ENCODE data around the gene PLXNB2.
"Not testable (repeated sequence)": the region's sequence is repeated elsewhere in the genome, so short reads cannot be mapped to it uniquely, and the experiment has no call there.

Gene PLXNB2

GRCh38 chr22:50325444-50326224 lies 18.2 kb upstream of the PLXNB2 start:
- no peak for DNase-seq

DNA sequence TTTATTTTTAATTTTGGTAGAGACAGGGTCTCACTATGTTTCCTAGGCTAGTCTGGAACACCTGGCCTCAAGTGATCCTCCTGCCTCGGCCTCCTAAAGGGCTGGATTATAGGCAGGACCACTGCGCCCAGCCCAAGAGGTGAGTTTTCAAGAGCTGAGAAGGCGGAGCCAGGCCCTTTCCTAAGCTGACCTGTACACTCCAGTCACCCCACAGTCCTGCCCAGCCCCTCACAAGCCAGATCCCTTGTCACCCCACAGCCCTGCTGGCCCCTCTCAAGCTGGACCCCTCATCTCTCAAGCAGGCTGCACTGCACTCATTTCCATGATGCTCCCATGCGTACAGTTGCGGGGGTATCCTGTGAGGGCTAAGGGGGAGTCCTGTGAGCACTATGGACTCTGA lies 16.5 kb upstream of the PLXNB2 start:
- DNase-seq, result no peak

GRCh38 chr22:50322382-50323104 lies 15.1 kb upstream of the PLXNB2 start:
- DNase-seq, result not testable (repeated sequence)

DNA sequence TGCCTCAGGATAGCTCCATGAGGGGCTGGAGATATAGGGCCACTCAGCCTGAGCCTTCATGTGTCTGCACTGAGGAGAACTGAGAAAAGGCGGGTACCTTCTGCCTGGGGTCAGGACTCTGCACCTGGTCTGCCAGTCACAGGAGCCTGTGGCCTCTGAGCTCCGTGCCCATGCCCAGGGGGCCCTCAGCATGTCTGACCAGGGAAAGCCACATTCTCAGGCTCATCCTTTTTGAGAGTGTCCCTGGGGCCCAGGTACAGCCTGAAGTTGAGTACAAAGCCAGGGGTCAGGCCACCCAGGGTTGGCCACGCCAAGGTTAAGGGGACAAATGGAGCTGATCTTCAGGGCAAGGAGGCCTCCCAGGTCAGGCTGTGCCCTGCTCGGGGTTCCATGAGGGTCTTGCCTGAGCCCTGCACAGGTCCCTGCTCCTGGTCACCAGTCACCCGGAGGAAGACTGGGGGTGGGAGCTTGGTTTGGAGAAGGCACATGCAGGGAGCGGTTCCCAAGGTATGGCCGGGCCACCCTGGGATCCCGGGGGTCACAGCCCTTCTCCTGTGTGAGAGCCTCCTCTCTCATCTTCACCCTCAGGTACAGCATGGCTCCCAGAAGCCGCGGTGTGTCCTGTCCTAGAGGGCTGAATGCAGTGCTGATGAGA lies 13.4 kb upstream of the PLXNB2 start:
- DNase-seq, result no peak

- no peak for DNase-seq
Observed at GRCh38 chr22:50320116-50320515, 12.7 kb upstream of the PLXNB2 start.

DNA sequence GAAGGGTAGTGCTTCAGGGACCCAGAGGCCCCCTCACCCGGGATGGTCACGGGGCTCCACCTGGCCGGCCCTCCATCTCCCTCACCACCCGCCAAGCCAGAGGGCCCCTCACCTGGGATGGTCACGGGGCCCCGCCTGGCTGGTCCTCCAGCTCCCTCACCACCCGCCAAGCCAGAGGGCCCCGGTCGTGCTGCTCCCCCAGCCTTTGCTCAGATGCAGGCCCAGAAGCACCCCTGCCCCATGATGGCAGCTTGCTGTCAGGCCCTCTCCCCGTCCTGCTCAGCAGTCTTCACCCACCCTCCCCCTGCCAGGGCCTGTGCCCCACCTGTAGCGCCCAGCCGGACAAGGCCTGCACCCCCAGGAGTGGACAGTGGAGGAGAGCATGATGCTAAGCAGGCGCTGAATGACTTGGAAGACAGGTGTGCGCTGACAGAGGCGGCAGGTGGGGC lies 12.1 kb upstream of the PLXNB2 start:
- no peak for DNase-seq

GRCh38 chr22:50318698-50319411 lies 11.4 kb upstream of the PLXNB2 start:
- no peak for DNase-seq

DNA sequence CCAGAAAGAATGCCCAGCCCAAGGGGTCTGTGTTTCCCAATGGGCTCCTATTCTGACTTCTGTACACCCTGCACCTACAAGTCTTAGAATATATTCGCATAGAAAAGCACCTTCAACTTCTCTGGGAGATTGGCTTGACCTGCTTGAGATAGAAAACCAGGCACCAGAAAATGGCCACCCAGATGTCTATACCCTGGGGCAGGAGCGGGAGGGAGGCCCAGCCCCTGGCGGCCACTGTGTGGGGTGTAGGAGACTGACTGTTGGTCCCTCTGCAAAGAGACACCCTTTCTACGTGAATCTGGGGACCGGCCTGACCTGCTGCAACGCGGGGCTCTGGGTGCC lies 10.9 kb upstream of the PLXNB2 start:
- no peak for DNase-seq

DNA sequence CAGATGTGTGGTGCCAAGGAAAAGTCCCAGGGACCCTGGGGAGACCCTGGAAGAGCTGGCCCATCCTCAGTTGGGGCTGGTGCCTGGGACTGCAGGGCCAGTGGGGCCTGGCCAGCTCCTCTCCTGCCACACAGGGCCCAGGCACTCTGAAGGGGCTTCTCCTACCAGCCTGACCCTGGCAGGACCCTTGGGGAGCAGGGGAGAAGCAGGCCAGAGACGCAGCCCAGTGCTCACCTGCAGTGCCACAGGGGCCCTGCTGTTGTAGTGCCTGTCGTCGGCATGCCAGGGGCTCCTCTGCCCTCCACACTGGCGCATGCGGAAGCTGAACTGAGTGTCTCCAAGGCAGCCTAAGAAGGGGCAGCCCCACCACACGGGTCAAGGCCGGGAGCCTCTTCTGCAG lies 10.2 kb upstream of the PLXNB2 start:
- no peak for DNase-seq

DNA sequence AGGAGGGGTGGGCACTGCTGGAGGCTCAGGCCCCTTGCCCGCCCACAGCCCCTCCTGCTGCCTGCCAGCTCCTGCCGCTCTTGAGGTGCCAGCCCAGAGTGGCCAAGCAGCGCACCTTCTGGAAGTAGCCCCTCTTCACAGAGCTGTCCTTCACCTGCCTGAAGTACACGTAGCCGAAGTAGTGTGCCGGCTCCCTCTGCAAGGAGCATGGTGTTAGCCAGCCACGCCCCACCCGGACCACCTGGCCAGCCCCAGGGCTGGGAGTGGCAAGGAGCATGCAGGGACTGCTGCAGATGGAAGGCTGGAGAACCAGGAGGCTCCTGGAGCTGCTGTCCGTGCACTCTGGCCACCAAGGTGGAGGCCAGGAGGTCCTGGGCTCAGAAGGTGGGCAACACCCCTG lies 9.7 kb upstream of the PLXNB2 start:
- no peak for DNase-seq

GRCh38 chr22:50316114-50317065 lies 8.9 kb upstream of the PLXNB2 start:
- DNase-seq, result no peak

DNA sequence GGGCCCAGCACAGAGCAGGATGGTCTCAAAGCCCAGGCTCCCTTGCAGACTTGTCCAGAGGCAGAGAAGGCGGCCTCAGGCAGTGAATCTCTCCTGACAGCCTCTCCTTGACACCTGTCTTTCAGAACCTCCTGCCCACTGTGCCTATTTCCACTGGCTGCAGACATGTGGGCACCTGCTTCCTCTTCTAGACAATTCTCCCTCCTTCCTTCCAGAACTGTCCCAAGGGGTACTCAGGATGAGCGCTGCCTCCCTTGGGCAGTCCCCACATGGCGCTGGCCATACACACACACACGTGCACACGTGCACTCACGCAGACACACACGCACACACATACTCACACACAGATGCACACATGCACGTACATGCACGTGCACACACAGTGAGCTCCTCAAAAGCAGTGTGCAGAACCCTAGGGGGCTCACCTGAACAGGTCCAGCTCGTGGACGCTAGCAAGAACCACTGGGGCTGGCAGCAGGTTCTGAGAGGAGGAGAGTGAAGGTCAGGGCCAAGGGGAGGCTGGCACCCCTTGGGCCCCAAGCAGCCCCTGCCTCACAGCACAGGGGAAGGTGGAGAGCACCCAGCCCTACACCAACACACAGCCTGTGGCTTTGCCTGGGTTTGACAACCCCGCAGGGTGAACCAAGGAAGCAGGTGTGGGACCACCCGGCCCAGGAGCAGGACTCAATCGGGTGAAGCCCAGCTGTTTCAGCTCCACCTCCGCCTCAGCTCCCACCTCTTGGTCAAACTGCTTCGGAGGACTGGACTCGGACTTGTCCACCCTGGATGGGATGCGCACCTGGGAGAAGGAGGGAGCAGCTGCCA lies 8.1 kb upstream of the PLXNB2 start:
- DNase-seq, result no peak

DNA sequence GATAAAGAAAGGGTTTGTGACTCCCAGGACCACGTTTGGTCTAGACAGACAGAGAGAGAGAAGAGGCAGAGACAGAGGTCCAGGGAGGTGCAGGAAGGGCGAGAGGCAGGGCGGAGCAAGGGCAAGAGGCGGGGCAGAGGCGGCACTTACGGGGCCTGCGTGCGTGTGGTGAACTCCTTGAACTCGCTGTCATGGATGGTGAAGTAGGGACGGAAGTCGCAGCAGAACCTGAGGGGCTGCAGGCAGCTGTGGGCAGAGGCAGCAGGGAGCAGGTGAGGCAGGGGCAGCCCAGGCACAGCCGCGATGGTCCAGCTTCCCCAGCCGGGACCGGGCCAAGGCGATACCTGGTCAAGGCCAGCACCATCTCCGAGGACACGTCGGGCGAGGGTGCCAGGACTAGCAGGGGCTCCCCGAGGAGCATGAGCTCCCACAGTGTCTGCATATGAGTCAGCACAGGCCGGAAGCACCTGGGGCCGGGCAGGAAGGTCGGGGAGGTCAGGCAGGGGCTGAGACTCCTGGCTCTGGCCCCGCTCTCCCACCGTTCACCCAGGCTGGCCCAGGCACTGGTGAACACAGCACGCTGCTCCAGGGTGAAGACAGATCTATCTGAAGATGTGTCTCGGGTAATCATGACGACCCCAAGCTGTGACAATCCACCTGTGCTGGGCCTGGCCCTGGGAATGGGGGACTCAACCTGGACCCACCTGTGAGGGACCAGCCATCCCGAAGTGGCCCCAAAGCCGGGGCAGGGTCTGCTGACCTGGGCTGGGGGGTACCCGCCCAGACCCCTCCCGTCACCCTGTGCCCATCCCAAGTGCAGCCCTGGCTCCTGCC lies 7.2 kb upstream of the PLXNB2 start:
- peak; percentile 56 for DNase-seq

DNA sequence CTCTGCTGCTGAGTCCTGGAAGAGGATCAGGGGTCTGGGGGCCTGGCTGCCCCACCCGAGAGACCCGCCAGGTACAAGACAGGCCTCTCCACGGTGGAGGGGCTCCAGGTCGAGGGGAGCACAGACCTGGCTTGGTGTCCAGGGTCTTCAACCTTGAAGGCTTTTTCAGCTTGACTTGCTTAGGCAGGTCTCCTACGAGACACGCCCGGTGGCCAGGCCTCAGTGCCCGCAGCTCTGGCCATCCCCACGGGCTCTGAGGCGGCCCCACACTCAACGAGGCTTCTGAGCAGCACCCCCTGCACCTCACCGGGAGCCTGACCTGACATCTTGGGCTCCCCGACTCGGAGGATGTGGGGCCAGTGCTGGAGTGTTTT lies 6.6 kb upstream of the PLXNB2 start:
- no peak for DNase-seq

DNA sequence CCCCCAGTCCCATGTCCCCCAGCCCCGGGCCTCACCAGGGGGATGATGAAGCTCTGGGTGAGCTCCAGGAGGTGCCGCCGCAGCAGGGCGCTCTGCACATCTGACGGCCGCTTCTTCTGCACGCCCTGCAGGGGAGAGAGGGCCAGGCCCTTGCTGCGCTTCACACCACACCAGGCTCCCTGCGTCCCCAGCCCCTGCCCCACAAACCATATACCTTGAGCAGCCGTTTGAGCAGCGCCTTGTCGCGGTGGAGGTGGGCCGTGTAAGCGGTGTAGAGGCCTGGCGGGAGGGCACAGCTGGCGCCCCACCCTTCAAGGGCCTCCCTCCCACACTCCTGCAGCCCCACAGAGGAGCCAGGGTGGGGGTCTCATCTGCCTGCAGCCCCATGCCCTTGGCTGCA lies 6.2 kb upstream of the PLXNB2 start:
- DNase-seq, result no peak

DNA sequence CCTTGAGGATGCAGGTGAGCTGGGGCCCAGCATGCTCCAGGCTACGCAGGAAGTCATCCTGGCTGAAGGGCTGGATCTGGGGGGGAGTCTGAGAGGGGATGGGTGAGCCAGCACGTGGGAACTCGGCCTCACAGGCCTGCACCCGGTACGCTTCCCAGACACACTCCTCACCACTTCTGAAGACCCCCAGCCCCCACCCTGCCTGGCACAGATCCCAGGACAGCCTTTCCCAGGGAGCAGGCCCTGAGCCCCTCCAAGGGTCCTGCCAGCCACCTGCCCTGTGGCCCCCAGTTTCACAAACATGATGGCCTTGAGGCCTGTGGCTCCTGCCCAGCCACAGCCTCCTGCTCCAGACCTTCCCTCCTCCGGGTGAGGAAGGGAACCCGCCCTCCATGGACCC lies 5.6 kb upstream of the PLXNB2 start:
- no peak for DNase-seq

GRCh38 chr22:50312371-50312770 lies 4.9 kb upstream of the PLXNB2 start:
- DNase-seq, result no peak

DNA sequence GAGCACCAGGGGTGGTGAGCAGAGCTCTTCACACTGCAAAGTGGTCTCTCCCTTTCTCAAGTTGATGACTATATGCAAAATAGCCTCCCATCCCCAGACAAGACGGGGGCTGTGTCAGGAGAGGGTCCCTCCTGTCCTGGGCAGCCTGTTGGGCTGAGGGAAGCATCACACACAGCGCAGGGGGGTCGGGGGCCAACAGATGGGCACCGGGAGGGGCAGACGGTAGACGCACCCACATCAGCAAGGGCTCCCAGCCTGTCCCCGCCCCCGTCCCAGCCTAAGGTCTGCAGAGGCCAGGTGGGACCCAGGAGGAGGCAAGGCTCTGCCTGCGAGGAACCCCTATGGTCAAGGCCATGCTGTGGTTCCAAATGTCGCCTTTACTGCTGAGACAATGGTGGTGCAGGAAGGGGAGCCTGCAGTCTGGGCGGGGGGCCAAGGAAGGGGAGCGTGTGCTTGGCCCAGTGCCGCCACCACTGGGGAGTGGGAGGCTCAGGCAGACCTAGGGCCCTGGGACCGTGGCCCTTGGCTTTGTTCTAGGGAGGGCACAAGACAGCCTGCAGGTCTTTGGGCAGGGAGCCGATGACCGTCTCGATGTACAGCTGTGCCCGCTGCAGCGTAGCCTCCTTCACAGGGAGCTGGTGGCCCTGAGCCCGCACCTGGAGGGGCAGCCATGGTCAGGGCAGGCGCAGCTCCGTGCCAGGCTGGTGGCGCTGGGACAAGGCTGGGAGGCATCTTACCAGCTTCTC lies 4.3 kb upstream of the PLXNB2 start:
- DNase-seq, result no peak

DNA sequence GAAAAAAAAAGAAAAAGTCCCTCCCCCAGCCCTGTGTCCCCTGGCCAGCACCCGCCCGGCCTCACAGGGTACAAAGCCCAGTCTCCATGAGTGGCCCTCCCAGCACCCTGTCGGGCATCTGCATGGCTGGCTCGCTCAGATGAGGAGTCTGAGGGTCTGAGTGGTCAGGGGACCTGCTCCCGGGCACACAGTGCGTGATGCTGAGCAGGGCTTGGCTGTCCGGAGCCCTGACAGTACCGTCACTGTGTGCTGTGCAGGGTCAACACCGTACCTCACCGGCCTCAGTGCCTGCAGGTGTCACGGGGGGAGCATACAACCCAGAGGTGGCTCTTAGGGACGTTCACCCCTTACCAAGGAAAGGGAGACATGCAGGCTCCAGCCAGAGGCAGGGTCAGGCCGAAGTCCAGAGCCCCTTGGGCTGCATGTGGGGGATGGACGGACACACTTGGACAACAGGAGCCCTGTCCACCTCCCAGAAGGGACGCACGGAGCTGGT lies 3.6 kb upstream of the PLXNB2 start:
- no peak for DNase-seq
